GM18867 (cell line): ENCODE results near the gene UBA3.
A peak's percentile ranks its signal among the peaks of the same experiment; 100 is the strongest.

ENCODE experiments used
- ATAC-seq: cut with Tn5 transposase; IDR thresholded peaks from one replicate; pipeline ENCODE4 v1.9.1; 2021; ENCODE audit warnings: mild to moderate bottlenecking, moderate library complexity; ENCODE audit not compliant: unreplicated experiment

Gene UBA3

GRCh38 chr3:69013253-69014021 lies 66.7 kb downstream of the UBA3 start, which contains the start of gene EOGT:
TSS of gene EOGT (minus strand) at chr3:69013684. CDS start at chr3:69009846, 3,838 bp downstream.
- ATAC-seq: peak; percentile 76

DNA sequence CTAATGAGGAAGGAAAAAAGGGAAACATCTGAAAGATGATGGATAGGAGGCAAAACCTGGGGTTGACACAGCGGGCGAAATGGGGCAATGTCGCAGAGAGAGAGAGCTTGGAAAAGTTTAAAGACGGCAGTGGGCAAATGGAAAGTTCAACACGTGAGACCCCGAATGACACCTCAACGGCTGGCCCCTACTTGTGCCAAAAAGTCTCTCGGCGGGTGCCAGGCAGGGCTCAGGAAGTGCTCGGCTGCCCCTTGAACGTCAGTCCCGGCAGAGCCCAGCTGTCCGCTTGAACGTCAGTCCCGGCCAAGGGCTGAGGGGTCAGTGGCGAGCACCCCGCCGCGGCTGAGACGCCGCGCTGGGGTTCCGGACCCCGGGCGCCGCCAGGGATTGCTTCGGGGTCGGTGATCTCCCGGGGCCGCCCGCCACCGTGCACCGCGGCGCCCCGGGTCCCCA lies 67.3 kb downstream of the UBA3 start:
- peak; percentile 45 for ATAC-seq

DNA sequence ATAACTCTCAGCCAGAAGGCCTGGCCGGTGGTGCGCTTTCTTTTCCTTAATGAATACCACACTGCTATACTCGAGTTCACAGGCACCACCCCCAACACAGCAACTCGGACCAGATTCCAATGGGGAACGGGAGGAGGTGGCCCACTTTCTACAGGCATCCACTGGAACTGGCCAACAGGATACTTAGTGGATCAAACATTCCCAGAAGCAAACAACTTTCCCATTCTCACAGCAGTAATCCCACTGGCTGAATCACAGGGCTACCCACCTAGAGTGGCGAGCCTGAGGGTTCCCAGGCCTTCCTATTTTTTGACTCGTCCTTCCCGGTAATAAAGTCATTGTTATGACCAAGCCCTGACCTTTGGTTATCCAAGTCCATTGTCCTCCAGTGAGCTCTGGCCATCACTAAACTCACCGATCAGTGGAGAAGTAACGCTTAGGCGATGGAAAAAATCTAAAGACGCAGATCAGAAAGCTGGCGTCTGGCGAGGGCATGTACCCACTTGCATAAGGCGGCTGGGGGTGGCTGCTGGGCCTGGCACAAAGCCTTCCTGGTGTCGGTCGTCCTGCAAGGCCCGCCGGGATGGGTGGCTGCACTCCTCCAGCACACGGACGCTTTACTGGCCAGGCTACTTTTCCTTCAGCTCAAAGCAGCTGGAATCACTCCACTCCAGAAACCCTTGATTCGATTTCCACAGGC lies 67.9 kb downstream of the UBA3 start:
- ATAC-seq: no peak

DNA sequence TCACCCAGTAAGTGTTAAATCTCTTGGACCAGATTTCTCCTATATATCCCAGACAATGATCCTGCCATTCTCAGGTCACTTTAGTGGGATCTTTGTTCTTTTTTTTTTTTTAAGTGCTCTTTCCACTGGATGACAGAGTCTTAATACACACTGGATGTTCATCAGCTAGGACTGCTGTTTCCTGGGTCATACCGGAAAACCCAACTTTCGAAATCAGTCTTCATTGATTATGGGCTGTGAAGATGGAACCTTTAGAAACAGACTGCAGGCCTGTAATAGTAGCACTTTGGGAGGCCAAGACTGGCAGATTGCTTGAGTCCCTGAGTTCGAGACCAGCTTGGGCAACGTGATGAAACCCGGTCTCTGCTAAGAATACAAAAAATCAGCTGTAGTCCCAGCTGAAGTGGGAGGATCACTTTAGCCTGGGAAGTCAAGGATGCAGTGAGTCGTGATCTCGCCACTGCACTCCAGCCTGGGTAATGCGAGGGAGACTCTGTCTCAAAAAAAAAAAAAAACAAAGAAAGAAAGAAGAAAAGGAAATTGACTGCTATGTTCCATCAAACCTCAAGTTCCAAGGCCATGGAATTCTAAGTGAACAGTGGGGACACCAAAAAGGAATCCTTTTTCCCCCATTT lies 69.0 kb downstream of the UBA3 start:
- ATAC-seq: no peak

- ATAC-seq: no peak
Measured at GRCh38 chr3:69009559-69010410, 70.4 kb downstream of the UBA3 start.

DNA sequence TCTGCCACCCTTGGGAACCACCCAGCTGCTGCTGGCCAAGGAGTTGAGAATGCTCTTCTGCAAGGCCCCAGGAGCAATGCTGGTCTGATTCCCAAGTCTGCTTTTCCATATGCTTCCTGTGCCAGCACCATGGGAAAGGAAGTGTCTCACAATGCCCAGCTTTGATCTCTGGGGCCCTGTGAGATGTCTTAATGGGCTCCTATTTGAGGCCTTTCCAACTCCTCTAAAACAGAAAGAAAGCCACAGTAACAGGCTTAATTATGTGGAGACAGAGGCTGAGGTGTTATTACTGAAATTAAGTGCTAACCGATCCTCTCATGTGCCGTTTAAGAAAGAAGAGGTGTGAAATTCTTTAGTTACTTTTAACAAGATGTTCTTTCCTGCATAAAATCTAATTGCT lies 71.2 kb downstream of the UBA3 start:
- no peak for ATAC-seq

DNA sequence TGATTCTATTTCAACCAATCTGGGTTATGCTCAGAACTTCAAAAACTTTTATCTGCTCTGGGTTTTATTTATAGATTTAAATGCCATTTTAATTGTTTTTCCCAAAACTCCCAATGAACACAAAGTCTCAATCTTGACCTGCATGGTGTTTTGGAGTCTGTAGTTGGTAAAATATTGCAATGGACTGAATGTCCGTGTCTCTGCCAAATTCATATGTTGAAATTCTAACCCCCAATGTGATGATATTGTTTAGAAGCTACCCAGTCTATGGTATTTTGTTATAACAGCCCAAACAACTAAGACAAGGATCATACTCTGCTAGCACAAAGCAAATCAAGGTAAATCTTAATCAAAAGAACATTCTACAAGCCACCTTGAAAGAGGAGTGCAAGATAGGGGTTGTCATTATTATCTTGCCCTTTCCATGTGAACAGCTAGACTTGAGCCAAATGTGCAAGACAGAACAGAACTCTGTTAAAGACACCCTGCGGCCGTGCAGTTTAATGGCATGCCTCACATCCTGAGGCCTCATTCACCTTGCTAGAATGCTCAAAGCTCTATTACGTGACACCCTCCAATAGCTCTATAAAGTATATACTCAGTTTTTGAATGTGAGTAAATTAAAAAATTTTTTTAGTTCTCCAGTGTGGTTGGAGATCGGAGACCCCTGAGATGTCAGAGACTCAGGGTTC lies 74.2 kb downstream of the UBA3 start:
- ATAC-seq: no peak

DNA sequence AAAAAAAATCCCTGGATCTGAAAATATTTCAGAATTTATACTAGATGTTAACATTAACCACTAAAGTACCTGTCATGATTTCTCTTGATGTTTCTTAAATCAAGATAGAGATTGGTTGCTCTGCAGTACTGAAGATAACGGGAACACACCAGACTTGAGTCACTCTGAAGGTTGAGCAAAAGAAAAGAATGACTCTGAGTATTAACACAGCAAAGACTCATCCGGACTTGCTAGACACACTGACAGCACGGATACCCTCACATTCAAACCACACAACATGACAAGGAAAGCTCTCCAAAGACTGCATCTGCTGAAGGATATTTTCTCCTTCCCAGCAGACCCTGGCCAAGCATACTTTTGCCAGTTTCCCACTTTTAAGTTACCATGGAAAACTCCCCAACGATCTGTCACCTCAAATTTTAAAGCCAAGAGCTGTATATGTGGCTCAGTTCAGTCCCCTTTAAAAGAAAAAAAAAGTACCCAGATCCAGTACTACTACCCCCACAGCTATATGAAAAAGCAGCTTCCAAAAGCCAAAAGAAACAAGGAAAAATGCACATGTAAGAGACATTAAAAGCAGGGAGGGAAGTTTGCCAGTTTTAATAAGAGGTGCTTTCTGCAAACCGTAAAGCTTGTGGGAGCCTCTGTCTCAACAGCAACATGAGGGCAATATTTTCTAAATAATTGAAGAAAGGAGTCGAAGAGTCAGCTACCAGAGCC lies 74.9 kb downstream of the UBA3 start:
- no peak for ATAC-seq
